Tibial nerve (tissue), 4 donors: ENCODE results near the gene TRMT2A. TPM values are rescaled to one million over a fixed set of nuclear protein-coding genes. Genes with fewer than 3 reads are reported as not detected.

Experiments
- DNase-seq, 2 donors: peaks; one replicate each; pipeline ENCODE4 v3.0.0-alpha.2; 2019; ENCODE audit warnings: low spot score in 2 of 2
- H3K27ac ChIP-seq, 4 donors: fragments of 200-600 bp; sonication (generic) in 3 of 4; one replicate each; pipeline ENCODE4 v1.5.1; 2017 to 2019; ENCODE audit warnings: mild to moderate bottlenecking in 1 of 4
- H3K27me3 ChIP-seq, 2 donors: fragments of 200-600 bp; sonication (generic) in 1 of 2; one replicate each; pipeline versions ENCODE4 v1.5.1 to v1.6.0; 2017 to 2019
- H3K36me3 ChIP-seq, 3 donors: fragments of 200-600 bp; sonication (generic); one replicate each; pipeline ENCODE4 v1.5.1; 2018 to 2019
- H3K4me1 ChIP-seq, 4 donors: fragments of 200-600 bp; sonication (generic) in 3 of 4; one replicate each; pipeline ENCODE4 v1.5.1; 2017 to 2019
- H3K4me3 ChIP-seq, 4 donors: fragments of 200-600 bp; sonication (generic) in 3 of 4; one replicate each; pipeline ENCODE4 v1.5.1; 2017 to 2019; ENCODE audit warnings: mild to moderate bottlenecking in 1 of 4, moderate library complexity in 1 of 4
- H3K9me3 ChIP-seq, 4 donors: fragments of 200-600 bp; sonication (generic) in 3 of 4; one replicate each; pipeline ENCODE4 v1.5.1; 2017 to 2019
- EP300 ChIP-seq, 2 donors: sonication (generic); formaldehyde crosslinking; IDR thresholded peaks; one replicate each; pipeline ENCODE4 v1.6.1; 2017; ENCODE audit warnings: antibody characterized with exemption in 2 of 2, mild to moderate bottlenecking in 1 of 2
- POLR2A ChIP-seq, 2 donors: fragments of 450-650 bp; IDR thresholded peaks; one replicate each; pipeline ENCODE4 v1.6.1; 2017; ENCODE audit warnings: antibody characterized with exemption in 2 of 2, mild to moderate bottlenecking in 2 of 2, moderate library complexity in 2 of 2
- WGBS, 2 donors: methylation state at CpG; one replicate each; pipeline ENCODE4 v1.1.5; 2018; 5-methylcytosine and 5-hydroxymethylcytosine counted together
- total RNA-seq, 4 donors: library from RNA; depleted of rRNA; stranded (reverse); fragments of >200 nt; gene quantifications; one replicate each; pipeline ENCODE4 v1.1.0, GENCODE V29; 2016
- TF ChIP-seq, protein P1 (sequence below), 5 experiments: fragments of 200-600 bp in 3 of 5; fragments of 450-650 bp in 2 of 5; sonication (generic) in 3 of 5; IDR thresholded peaks; one replicate each; pipeline ENCODE4 v1.5.1; 2016 to 2019; ENCODE audit warnings: antibody characterized with exemption in 5 of 5, mild to moderate bottlenecking in 3 of 5, moderate library complexity in 2 of 5

The TRMT2A gene
- total RNA-seq, 4 donors from 2014 or later: 39.0 to 139 (median 55.9) TPM

DNA sequence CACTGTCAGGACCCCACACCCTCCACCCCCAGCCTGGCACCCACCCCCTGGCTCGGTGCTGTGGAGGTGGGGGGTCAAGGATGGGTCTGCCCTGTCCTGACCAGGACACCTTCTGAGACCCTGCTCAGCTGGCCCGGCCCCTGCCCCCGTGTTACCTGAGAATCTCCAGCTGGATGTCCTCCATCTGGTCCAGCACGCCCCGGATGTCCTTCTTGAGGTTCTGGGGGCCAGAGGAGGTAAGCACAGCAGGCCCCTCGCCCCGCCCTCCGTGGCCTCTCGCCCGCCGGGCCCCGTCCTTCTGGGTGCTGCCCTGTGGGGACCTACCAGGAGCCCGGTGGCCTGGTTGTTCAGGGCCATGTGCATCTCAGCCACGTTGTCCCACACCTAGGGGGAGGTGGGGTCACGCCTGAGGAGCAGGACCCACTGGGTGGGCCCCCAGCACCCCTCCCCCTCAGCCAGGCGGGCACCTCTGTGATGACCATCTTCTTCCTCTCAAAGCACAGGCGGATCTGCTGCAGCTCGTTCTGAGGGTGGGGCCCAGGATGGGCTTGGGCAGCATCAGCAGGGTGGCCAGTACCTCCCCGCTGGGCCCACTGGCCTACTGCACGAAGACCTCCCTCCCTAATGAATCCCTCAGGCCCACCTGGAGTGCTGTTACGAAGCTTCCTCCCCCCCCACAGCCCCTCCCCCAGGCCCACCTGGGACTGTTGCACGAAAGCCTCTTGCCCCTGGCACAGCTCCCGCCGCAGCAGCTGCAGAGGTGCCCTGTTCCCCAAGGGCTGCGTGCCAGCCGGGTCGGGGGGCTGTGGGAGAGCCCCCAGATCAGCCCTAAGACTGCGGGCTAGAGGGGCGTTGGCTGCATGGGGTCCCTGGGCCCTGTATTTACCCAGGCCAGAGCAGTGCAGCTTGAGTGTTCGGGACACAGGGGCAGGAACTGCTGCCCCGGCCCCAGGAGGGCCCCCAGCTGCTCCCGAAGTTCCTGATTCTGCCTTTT is 32.5 kb upstream of the TRMT2A start:
- H3K27me3 ChIP-seq: peaks cover 0 to 11% of the 10 kb centered on the region in 2 donors
- 62 to 71% methylated on average over 15 to 25 of the region's 32 CpGs for WGBS, 2 donors
- H3K36me3 ChIP-seq: peaks cover 0 to 37% (median 0%) of the 10 kb centered on the region in 3 donors
- DNase-seq: no peak
- no peaks in the 10 kb centered on the region for H3K9me3 ChIP-seq
- H3K4me1 ChIP-seq: peaks cover 0 to 15% (median 1%) of the 10 kb centered on the region in 4 donors
- peak overlapping the region in 1 of 4 donors; percentile 94 for H3K27ac ChIP-seq
- TF ChIP-seq POLR2A (IDR thresholded peaks at IDR 0.05) (no peak), EP300 (IDR thresholded peaks at IDR 0.05) (no peak)
- TF ChIP-seq, protein P1, sequence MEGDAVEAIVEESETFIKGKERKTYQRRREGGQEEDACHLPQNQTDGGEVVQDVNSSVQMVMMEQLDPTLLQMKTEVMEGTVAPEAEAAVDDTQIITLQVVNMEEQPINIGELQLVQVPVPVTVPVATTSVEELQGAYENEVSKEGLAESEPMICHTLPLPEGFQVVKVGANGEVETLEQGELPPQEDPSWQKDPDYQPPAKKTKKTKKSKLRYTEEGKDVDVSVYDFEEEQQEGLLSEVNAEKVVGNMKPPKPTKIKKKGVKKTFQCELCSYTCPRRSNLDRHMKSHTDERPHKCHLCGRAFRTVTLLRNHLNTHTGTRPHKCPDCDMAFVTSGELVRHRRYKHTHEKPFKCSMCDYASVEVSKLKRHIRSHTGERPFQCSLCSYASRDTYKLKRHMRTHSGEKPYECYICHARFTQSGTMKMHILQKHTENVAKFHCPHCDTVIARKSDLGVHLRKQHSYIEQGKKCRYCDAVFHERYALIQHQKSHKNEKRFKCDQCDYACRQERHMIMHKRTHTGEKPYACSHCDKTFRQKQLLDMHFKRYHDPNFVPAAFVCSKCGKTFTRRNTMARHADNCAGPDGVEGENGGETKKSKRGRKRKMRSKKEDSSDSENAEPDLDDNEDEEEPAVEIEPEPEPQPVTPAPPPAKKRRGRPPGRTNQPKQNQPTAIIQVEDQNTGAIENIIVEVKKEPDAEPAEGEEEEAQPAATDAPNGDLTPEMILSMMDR (IDR thresholded peaks at IDR 0.05): no peak
- no peak overlapping the region for H3K4me3 ChIP-seq

DNA sequence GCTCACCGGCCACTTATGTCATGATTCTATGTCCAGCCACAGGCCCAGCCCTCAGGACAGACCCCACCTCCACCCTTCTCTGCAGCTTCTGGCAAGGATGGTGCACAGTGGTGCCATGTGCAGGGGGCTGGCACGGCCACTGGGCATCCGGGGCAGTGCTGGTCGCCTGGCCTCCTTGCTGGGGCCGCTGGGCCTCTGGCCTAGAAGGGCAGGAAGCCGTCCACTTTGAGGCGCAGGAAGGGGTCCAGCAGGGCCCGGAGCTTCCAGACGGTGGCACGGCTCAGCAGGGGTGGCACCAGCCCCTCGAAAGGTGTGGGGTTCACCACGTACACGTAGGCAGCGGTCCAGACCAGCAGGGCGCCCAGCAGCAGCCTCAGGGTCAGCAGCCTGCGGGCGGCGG is 31.4 kb upstream of the TRMT2A start:
- Histone ChIP-seq H3K27me3 (no peaks in the 10 kb centered on the region), H3K27ac (peak overlapping the region in 1 of 4 donors; percentile 94), H3K4me1 (peaks cover 0 to 8% (median 0%) of the 10 kb centered on the region in 4 donors), H3K36me3 (peaks cover 0 to 48% (median 0%) of the 10 kb centered on the region in 3 donors), H3K9me3 (no peaks in the 10 kb centered on the region), H3K4me3 (no peak overlapping the region)
- DNase-seq: no peak
- TF ChIP-seq, protein P1 (IDR thresholded peaks at IDR 0.05): no peak
- 77 to 83% methylated on average over 6 to 17 of the region's 18 CpGs for WGBS, 2 donors

DNA sequence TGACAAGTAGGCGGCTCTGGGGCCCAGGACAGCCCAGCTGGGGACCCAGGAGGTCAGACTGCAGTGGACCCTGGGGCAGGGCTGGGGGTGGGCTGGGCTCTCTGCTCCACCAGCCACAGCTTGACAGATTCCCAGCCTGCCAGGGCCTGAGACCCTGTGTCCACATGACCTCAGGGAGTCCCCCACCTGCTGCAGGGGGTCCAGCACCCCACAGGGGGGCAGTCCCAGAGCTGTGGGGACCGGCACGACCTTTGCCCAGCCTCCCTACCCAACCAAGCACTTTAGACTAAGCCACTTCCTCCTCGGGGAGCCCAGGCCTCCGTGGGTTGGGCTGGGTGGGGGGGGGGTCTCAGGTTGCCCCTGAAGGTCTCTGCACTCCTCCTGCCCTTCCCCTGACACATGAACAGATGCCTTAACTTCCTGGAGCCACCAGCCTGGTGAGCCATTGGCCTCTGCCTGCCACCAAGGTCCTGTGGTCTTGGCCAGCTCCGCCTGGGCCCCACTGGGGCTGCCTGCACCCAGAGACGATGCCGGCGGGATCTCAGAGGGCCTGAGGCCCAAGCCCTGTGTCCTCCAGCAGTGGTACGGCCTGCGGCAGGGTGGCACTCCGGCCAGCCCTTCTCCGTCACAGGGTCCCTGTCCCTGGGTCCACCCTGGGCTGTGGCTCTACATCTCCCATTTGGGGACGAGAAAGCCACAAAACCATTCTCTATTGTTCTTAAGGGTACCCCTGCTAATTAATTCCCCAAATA is 30.4 kb upstream of the TRMT2A start:
- no peak for DNase-seq
- H3K4me3 ChIP-seq: no peak overlapping the region
- WGBS, 2 donors: 61 to 71% methylated on average over 9 to 14 of the region's 14 CpGs
- H3K4me1 ChIP-seq: peaks cover 0 to 8% (median 0%) of the 10 kb centered on the region in 4 donors
- no peaks in the 10 kb centered on the region for H3K9me3 ChIP-seq
- peaks cover 0 to 58% (median 0%) of the 10 kb centered on the region in 3 donors for H3K36me3 ChIP-seq
- TF ChIP-seq, protein P1 (IDR thresholded peaks at IDR 0.05): no peak
- TF ChIP-seq POLR2A (IDR thresholded peaks at IDR 0.05) (no peak), EP300 (IDR thresholded peaks at IDR 0.05) (no peak)
- H3K27me3 ChIP-seq: no peaks in the 10 kb centered on the region
- H3K27ac ChIP-seq: peak overlapping the region in 3 of 4 donors; percentile 34 to 94 (median 82)

- Histone ChIP-seq H3K36me3 (peaks cover 0 to 65% (median 0%) of the 10 kb centered on the region in 3 donors), H3K27ac (peak overlapping the region in 3 of 4 donors; percentile 34 to 94 (median 82)), H3K27me3 (no peaks in the 10 kb centered on the region), H3K9me3 (no peaks in the 10 kb centered on the region), H3K4me1 (peaks cover 0 to 8% (median 0%) of the 10 kb centered on the region in 4 donors), H3K4me3 (no peak overlapping the region)
- no peak for DNase-seq
- WGBS, 2 donors: 64 to 72% methylated on average over 12 to 18 of the region's 22 CpGs
- TF ChIP-seq POLR2A (IDR thresholded peaks at IDR 0.05): no peak
Measured at GRCh38 chr22:20146777-20147176, 29.8 kb upstream of the TRMT2A start.

DNA sequence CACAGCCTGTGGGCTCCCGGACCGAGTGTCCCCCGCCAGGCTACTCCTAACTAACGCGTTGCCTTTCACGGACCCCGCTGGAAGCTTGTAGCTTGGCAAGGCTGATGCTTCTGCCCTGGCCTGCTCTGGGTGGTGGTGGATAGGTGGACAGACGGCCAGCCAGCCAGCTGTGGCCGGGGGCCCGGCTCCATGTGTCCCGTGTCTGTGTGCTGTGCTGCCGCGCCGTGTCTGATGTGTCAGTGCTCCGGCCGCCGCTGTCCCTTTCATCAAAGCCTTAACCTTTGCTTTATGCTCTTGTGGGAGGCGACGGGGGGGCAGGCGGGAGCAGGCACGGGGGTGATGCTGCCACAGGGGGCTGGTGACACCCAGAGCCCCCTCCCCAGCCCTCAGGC is 28.8 kb upstream of the TRMT2A start:
- H3K27ac ChIP-seq: peak overlapping the region in 3 of 4 donors; percentile 40 to 94 (median 82)
- H3K36me3 ChIP-seq: peaks cover 0 to 74% (median 0%) of the 10 kb centered on the region in 3 donors
- 87 to 89% methylated on average over 15 to 21 of the region's 21 CpGs for WGBS, 2 donors
- TF ChIP-seq, protein P1 (IDR thresholded peaks at IDR 0.05): no peak
- TF ChIP-seq EP300 (IDR thresholded peaks at IDR 0.05): no peak
- TF ChIP-seq POLR2A (IDR thresholded peaks at IDR 0.05): no peak
- peaks cover 0 to 8% (median 0%) of the 10 kb centered on the region in 4 donors for H3K4me1 ChIP-seq
- no peak for DNase-seq
- H3K4me3 ChIP-seq: no peak overlapping the region
- no peaks in the 10 kb centered on the region for H3K9me3 ChIP-seq
- H3K27me3 ChIP-seq: no peaks in the 10 kb centered on the region
